Mucosa of descending colon (tissue), 3 donors: ENCODE data around the gene CRIM1. TPM values are rescaled to one million over a fixed set of nuclear protein-coding genes. Genes with fewer than 3 reads are reported as not detected.

Experiments
- ATAC-seq: fragments of 200-7000 bp; cut with Tn5 transposase; one replicate; pipeline ENCODE4 v1.9.1; 2020; ENCODE audit warnings: mild to moderate bottlenecking, moderate library complexity
- DNase-seq, 3 donors: peaks; one replicate each; pipeline ENCODE4 v3.0.0-alpha.2; 2020
- H3K36me3 ChIP-seq: fragments of 200-600 bp; one replicate; pipeline ENCODE4 v1.8.0; 2021; ENCODE audit warnings: low read depth, mild to moderate bottlenecking
- H3K4me1 ChIP-seq: fragments of 200-600 bp; one replicate; pipeline ENCODE4 v1.8.0; 2021; ENCODE audit warnings: low read depth, mild to moderate bottlenecking
- H3K4me3 ChIP-seq: fragments of 200-600 bp; one replicate; pipeline ENCODE4 v1.8.0; 2021; ENCODE audit warnings: mild to moderate bottlenecking
- H3K9me3 ChIP-seq: fragments of 200-600 bp; one replicate; pipeline ENCODE4 v1.8.0; 2021; ENCODE audit warnings: mild to moderate bottlenecking
- CTCF ChIP-seq: fragments of 200-600 bp; IDR thresholded peaks from one replicate; pipeline ENCODE4 v1.8.0; 2022; ENCODE audit warnings: antibody characterized with exemption, mild to moderate bottlenecking
- intact Hi-C, 2 donors: fragments of 100-400 bp; cut with DNase I in 1 of 2; cut with micrococcal nuclease in 1 of 2; formaldehyde crosslinking; loops; one replicate each; pipeline versions ENCODE4 v1.11.0 to v1.11.1; 2022; cut with DNase I, micrococcal nuclease
- total RNA-seq, 3 donors: library from RNA; stranded (reverse); fragmentation: NEBNext Ultra II Directional in 2 of 3; extraction: Animal tissue kit (Norgen Biotek cat#: 25700) in 2 of 3; gene quantifications; one replicate each; pipeline versions ENCODE4 v1.2.1 to v1.2.4, GENCODE V29; 2021 to 2023
- donor health status: DM: no; HTN: no; CAD: no; lungs with moderate emphysema.
- donor health status: DM: no; HTN: no; CAD: no.
- donor health status: DM: no; HTN: yes; CAD: no.

CRIM1 gene
- total RNA-seq, 3 donors from 2014 or later = 66.9 to 104 (median 85.8) TPM

GRCh38 chr2:36528274-36528673 is 172.7 kb downstream of the CRIM1 start:
- no peak for DNase-seq
- no peak for ATAC-seq
- no peak overlapping the region for H3K4me3 ChIP-seq
- no peak for TF ChIP-seq CTCF
- H3K36me3 ChIP-seq = no peaks in the 10 kb centered on the region
- H3K9me3 ChIP-seq = no peaks in the 10 kb centered on the region
- intact Hi-C loops = loop anchor here in 1 of 2 donors (10.0 kb wide), 1 partner anchor 137 kb away; no protein-coding TSS in a partner anchor
- peaks cover 6% of the 10 kb centered on the region for H3K4me1 ChIP-seq

GRCh38 chr2:36528766-36529392 is 173.3 kb downstream of the CRIM1 start:
- Histone ChIP-seq H3K4me1 (peaks cover 6% of the 10 kb centered on the region), H3K9me3 (no peaks in the 10 kb centered on the region), H3K36me3 (no peaks in the 10 kb centered on the region), H3K4me3 (no peak overlapping the region)
- DNase-seq = no peak
- no peak for ATAC-seq
- intact Hi-C loops = loop anchor here in 1 of 2 donors (10.0 kb wide), 1 partner anchor 136 kb away; no protein-coding TSS in a partner anchor
- TF ChIP-seq CTCF = no peak

GRCh38 chr2:36530178-36530982 is 174.8 kb downstream of the CRIM1 start:
- DNase-seq (no peak), ATAC-seq (no peak)
- intact Hi-C loops = no loop called here
- no peak overlapping the region for H3K4me3 ChIP-seq
- no peaks in the 10 kb centered on the region for H3K36me3 ChIP-seq
- no peak for TF ChIP-seq CTCF
- H3K9me3 ChIP-seq = no peaks in the 10 kb centered on the region
- peaks cover 6% of the 10 kb centered on the region for H3K4me1 ChIP-seq

DNA sequence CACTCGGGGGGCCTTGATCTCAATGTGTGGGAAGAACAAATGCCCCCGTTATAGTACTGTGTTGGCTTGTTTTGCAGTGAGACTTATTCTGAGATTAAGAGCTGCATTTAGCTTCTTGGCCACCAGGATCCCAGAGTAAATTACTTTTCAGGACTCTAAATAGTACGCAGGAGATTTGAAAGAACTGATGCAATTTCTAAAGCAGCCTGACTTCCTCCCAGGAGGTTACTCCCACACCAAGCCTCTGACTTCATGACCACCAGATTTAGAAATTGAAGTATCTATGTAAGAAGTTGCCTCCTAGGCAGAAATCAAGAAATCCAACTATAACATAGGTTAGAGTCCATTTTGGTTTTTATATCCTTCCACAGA is 175.4 kb downstream of the CRIM1 start:
- DNase-seq (no peak), ATAC-seq (no peak)
- TF ChIP-seq CTCF = no peak
- no peaks in the 10 kb centered on the region for H3K9me3 ChIP-seq
- no peak overlapping the region for H3K4me3 ChIP-seq
- intact Hi-C loops = no loop called here
- H3K36me3 ChIP-seq = no peaks in the 10 kb centered on the region
- H3K4me1 ChIP-seq = peaks cover 6% of the 10 kb centered on the region

- H3K4me1 ChIP-seq = peaks cover 6% of the 10 kb centered on the region
- no peaks in the 10 kb centered on the region for H3K9me3 ChIP-seq
- DNase-seq = no peak
- intact Hi-C loops = no loop called here
- TF ChIP-seq CTCF = no peak
- ATAC-seq = no peak
- no peak overlapping the region for H3K4me3 ChIP-seq
- H3K36me3 ChIP-seq = no peaks in the 10 kb centered on the region
These were observed 178.8 kb downstream of the CRIM1 start for GRCh38 chr2:36534275-36534799.
